ENCODE measurements around the gene CYB561D2.

The CYB561D2 gene

GRCh38 chr3:50390508-50391224, 40.0 kb downstream of the CYB561D2 start:
- no peak for DNase-seq (ENCODE audit: low spot score)
- no peak for TF ChIP-seq CTCF (IDR thresholded peaks at IDR 0.05; ENCODE audit: extremely low read depth, missing control alignments)

DNA sequence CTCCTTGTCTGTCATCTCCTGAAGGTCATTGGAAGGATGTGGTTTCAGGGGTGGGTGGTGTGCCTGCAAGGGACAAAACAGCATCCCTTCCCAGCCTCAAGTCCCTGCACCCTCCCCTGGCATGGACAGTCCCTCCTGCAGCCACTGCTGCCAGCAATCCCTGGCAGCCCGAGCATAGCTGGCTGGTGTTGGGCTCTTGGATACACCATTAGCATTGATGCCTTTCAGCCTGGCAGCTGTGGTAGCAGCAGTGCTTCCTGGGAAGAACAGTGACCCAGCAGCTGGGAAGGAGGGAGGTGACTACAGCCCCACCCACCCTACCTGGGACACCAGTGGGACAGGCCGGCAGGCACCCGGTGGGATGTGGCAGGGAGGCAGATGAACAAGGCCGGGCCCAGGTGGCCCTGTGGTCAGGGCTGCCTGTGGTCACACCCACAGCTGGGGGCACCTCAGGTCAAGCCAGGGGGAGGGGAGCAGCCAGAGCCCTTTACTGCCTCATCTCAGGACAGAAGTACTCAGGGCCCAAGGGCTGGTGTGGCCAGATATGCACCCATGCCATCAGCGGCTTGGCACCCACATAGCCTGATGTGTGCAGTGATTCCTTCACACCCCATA, 41.5 kb downstream of the CYB561D2 start:
- no peak for DNase-seq (ENCODE audit: low spot score)
- TF ChIP-seq CTCF (IDR thresholded peaks at IDR 0.05; ENCODE audit: extremely low read depth, missing control alignments): no peak

DNA sequence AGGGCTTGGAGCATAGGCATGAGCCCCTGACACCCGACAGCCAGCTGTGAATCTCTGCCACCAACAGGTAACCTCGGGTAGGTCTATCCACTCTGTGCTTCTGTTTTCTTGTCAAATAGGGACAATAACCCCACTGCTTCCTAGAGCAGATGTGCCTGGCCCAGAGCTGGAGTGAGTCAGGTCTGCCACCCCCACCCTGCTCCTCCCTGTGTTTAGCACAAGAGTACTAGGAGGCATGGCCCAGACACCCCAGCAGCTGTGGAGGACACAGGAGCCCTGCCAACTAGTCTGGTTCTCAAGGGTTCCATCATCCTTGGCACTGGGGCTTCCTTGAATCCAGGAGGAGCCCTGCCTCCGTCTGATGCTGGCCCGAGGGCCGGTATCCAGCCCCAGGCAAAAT, 42.4 kb downstream of the CYB561D2 start:
- TF ChIP-seq CTCF (IDR thresholded peaks at IDR 0.05; ENCODE audit: extremely low read depth, missing control alignments): no peak
- DNase-seq (ENCODE audit: low spot score): no peak

DNA sequence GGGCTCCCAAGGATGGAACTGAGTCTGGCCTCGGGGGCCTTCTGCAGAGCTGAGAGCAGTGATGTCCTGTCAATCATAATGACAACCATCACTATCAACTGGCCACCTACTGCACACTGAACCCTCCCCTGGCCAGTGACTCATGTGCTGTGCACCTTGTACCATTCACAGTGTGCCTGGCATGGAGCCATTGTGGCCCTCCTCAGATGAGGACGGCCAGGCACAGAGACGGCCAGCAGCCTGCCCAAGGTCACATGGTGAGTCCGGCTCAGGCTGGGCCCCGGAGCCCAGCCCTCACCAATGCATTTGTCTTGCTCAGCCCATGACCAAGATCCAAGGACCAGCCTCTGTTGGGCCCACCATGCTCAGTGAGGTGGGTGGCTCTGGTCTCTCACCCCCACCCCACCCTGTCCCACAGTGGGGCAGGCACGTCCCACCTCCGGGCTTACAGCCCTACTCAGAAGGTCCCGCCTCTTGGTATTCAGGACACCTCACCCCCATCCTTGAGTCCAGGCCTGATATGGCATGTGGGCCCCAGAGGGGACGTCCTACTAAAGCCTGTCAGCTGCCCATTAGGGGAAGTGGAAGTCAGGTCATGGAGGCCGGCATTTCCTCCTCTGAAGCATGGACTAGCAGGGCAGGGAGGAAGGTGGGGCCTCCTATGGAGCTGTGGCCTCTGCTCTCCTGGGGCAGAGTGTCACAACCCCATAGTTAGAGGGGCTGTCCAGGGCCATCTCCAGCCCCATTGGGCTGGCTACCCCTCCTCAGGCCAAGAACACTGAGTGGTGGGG, 44.6 kb downstream of the CYB561D2 start:
- no peak for DNase-seq (ENCODE audit: low spot score)
- no peak for TF ChIP-seq CTCF (IDR thresholded peaks at IDR 0.05; ENCODE audit: extremely low read depth, missing control alignments)

- DNase-seq (ENCODE audit: low spot score): no peak
- no peak for TF ChIP-seq CTCF (IDR thresholded peaks at IDR 0.05; ENCODE audit: extremely low read depth, missing control alignments)
These were observed 45.8 kb downstream of the CYB561D2 start for GRCh38 chr3:50396502-50396901.

DNA sequence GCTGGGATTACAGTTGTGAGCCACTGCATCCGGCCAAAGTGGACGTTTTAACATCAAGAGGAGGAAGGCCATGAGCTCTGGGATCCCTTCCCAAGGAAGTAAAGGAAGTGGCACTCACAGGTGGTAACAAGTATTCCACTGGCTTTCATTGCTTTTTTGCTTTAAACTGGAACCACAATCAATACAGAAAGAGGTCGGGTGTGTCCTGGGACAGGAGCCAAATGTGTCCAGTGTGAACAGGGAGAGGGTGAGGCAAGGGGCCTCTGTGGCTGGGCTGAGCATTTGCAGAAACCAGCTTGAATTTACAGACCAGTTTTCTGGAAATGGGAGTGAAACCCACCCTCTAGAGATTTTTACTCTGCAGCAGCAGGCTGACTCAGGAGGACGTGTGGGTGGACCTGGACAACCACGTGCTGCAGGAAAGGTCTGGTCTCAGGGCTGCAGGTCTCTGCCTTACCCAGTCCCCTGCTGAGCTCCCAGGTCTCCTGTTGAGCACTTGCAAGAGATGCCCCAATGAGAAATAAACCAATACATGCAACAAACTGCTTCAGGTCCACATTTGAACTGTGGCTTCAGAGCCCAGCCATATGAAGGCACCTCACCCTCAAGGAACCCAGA, 51.4 kb downstream of the CYB561D2 start:
- no peak for DNase-seq (ENCODE audit: low spot score)
- no peak for TF ChIP-seq CTCF (IDR thresholded peaks at IDR 0.05; ENCODE audit: extremely low read depth, missing control alignments)
